Measurements from ENCODE around the gene NCEH1.
A peak's percentile ranks its signal among the peaks of the same experiment; 100 is the strongest.
"Not testable (repeated sequence)": the region's sequence is repeated elsewhere in the genome, so short reads cannot be mapped to it uniquely, and the experiment has no call there.

NCEH1 gene

DNA sequence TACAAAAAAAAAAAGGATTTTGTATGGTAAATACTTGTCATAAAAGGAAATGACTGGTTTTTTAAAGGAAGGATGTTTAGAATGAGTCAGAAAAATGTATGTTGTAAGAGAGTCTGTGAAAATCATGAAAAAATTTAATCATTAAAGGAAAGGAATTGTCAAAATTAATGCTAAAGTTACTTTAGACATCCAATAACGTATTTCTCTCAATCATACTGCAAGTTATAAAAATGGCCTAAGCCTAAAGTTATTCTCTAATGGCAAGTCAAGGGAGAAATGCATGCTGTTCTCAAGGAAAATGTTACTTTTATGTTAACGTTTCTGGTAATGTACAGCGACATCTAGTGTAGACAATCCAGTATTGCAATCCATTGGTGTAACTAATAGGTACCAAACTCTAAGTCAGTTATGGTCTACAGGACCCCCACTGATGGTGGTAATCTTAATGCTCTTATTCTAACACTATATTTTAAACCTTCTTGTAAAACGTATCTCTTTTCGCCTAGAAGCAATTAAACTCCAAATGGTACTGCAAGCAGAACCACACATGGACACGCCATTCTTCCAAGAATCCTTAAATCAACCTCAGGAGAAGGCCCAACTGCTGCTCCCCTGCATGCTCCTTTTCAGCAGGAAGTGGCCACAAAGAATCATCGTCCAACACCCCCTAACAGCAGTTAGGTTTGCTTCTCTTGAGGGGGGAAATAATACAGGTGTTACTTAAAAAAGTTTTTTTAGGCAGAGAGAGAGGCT lies 35.2 kb downstream of the NCEH1 start:
- peak; percentile 68 for DNase-seq

GRCh38 chr3:172673210-172673679 lies 37.6 kb downstream of the NCEH1 start:
- DNase-seq = peak; percentile 88

DNA sequence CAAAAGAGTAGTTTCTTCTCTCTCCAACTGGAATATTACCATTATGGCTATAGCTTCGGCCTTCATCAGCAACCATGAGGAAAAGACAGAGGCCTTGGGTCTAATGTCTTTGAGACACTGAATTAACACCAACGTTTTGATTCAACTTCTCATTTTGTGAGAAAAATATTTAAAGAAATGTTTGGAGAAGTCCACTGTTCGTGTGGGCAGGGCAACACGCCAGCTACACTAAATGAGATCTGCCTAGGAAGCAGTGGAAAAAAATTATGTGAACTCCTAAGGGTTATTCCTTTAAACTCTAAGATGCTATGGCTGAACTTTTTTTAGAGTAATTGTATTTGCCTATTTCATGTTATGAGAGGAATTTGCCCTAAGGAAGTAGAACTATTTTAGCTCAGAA lies 41.8 kb downstream of the NCEH1 start:
- no peak for DNase-seq

GRCh38 chr3:172666873-172667694 lies 43.8 kb downstream of the NCEH1 start:
- peak; percentile 90 for DNase-seq

DNA sequence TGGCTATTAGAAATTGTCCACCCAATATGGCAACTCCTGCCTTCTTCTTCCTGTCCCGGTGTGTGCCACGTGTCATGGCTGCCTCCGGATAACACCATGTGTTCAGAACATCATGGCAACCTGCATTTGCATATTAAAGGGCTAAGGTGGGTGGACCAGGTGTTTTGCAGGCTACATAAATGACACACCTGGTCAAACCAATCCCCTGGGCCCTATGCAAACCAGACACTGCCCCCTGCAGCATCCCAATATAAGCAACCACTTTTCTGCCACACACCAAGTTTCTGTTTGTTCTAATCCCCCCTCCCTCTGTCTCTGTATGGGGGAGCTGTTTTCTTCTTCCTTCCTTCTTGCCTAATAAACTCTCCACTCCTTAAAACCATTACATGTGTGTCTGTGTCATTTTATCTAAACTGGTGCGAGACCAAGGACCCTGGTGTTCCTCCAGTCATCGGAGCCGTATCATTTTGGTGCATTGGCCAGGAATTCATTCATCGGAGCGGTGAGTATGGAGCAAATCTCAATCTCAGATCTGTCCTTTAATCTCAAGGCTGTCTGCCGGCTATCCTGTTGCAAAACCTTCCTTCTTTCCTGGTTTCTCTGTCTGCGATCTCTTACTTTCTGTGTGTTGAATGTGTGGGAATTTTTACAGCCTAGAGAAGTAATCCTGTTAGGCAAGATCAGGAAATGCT lies 44.5 kb downstream of the NCEH1 start:
- peak; percentile 74 for DNase-seq

- not testable (repeated sequence) for DNase-seq
These were observed 45.4 kb downstream of the NCEH1 start for GRCh38 chr3:172665510-172665909.

GRCh38 chr3:172660421-172660820 lies 50.4 kb downstream of the NCEH1 start:
- not testable (repeated sequence) for DNase-seq

DNA sequence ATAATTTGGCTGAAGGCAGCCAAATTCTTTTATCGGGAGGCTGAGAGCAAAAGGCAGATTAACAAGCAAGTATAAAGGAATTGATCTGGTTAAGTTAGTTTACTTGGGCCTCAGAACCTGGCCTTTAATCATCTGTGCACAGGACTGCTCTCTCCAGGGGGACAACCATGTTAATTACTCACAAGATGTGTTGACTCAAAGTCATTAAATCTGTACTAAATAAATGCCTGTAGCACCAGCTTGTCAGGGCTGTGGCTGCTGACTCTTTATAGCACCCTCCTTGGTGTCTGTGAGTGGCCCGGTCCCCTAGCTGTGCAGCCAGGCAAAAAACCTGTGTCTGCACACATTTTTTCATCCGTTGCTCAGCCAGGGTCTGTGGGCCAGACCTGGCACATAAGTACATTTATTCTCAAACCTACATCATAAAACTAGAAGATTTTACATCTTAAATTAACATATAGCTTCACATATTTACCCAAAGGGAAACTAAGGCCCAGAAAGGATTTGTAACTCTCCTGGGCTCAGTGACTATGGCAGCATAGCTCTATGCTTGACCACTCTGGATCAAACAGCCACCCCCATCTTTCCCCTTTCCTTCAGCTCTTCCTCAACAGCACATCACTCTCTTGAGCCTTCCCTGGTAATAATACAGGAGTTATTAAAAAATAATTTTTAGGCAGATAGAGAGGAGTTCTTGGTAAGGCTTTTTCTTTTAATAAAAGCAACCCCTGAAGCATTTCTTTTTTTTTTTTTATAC lies 51.4 kb downstream of the NCEH1 start:
- DNase-seq = peak; percentile 21

- peak; percentile 41 for DNase-seq
These were observed 52.3 kb downstream of the NCEH1 start for GRCh38 chr3:172658344-172659245.

DNA sequence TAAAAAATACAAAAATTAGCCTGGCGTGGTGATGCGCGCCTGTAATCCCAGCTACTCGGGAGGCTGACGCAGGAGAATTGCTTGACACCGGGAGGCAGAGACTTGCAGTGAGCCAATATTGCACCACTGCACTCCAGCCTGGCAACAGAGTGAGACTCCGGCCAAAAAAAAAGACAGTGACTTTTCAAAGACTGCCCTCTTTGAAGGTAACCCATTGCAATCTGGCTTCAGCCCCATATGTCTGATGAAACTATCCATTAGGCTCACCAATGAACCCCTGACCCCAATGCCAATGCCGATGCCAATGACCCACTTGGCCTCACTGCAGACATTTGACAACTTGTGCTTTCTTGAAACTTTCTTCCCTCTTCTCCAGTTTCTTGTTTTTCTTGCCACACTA lies 54.3 kb downstream of the NCEH1 start:
- DNase-seq = no peak

GRCh38 chr3:172655388-172655787 lies 55.5 kb downstream of the NCEH1 start:
- no peak for DNase-seq

GRCh38 chr3:172654470-172654869 lies 56.4 kb downstream of the NCEH1 start:
- no peak for DNase-seq

- peak; percentile 98 for DNase-seq
These were observed 57.8 kb downstream of the NCEH1 start for GRCh38 chr3:172653004-172653572.

GRCh38 chr3:172651936-172652625 lies 58.8 kb downstream of the NCEH1 start:
- no peak for DNase-seq

DNA sequence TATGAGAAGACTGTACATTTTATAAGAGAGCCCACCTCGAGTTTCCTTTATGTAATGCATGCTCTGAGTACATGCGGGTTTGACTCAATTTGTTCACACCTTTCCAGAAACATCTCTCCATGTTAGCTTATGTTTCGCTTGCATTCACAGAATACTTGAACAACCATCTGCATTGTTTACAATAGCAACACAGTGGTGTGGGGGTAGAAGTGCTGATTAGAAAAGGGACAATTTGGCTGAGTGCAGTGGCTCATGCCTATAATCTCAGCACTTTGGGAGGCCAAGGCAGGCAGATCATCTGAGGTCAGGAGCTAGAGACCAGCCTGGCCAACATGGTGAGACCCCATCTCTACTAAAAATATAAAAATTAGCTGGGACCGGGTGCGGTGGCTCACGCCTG lies 60.9 kb downstream of the NCEH1 start:
- peak; percentile 26 for DNase-seq

- peak; percentile 66 for DNase-seq
These were observed 62.1 kb downstream of the NCEH1 start for GRCh38 chr3:172648747-172649146.

GRCh38 chr3:172647823-172648222 lies 63.0 kb downstream of the NCEH1 start:
- peak; percentile 91 for DNase-seq

- no peak for DNase-seq
These were observed 63.8 kb downstream of the NCEH1 start for GRCh38 chr3:172647080-172647479.

GRCh38 chr3:172646439-172647015 lies 64.3 kb downstream of the NCEH1 start:
- peak; percentile 83 for DNase-seq

- DNase-seq = no peak
These were observed 66.6 kb downstream of the NCEH1 start for GRCh38 chr3:172644258-172644657.

All from NCI-H69 (cell line).